Esophagus squamous epithelium (tissue), 5 donors: ENCODE measurements around the gene DIP2A. TPM values are rescaled to one million over a fixed set of nuclear protein-coding genes. Genes with fewer than 3 reads are reported as not detected.
A peak's percentile ranks its signal among the peaks of the same experiment; 100 is the strongest.

Source experiments
- DNase-seq: peaks from one replicate; lab custom pipeline; 2025; lab: John Stamatoyannopoulos, UW
- H3K27ac ChIP-seq, 4 donors: fragments of 200-600 bp; sonication (generic); one replicate each; pipeline ENCODE4 v1.5.1; 2016 to 2019; ENCODE audit warnings: mild to moderate bottlenecking in 1 of 4
- H3K27me3 ChIP-seq, 4 donors: fragments of 200-600 bp; sonication (generic); 1 replicate in 3 of 4; 2 replicates in 1 of 4; pipeline versions ENCODE4 v1.5.1 to v1.6.0; 2017 to 2021; ENCODE audit warnings: antibody characterized with exemption in 1 of 4
- H3K36me3 ChIP-seq, 3 donors: fragments of 200-600 bp; sonication (generic); one replicate each; pipeline ENCODE4 v1.5.1; 2016 to 2019
- H3K4me1 ChIP-seq, 3 donors: fragments of 200-600 bp; sonication (generic); one replicate each; pipeline ENCODE4 v1.5.1; 2017 to 2019
- H3K4me3 ChIP-seq, 4 donors: fragments of 200-600 bp; sonication (generic); 1 replicate in 3 of 4; 2 replicates in 1 of 4; pipeline ENCODE4 v1.5.1; 2016 to 2019; ENCODE audit warnings: mild to moderate bottlenecking in 2 of 4, moderate library complexity in 1 of 4
- H3K9me3 ChIP-seq, 3 donors: fragments of 200-600 bp; sonication (generic); one replicate each; pipeline ENCODE4 v1.5.1; 2016 to 2019
- POLR2A ChIP-seq, 4 donors: fragments of 450-650 bp; IDR thresholded peaks; one replicate each; pipeline ENCODE4 v1.6.1; 2017; ENCODE audit warnings: antibody characterized with exemption in 4 of 4, mild to moderate bottlenecking in 4 of 4, moderate library complexity in 3 of 4
- WGBS, 2 donors: methylation state at CpG; one replicate each; pipeline ENCODE4 v1.1.5; 2018; 5-methylcytosine and 5-hydroxymethylcytosine counted together
- intact Hi-C: fragments of 100-400 bp; cut with DNase I; formaldehyde crosslinking; loops from one replicate; pipeline ENCODE4 v1.15.0; 2022
- total RNA-seq, 4 donors: library from RNA; depleted of rRNA; stranded (reverse); fragments of >200 nt; gene quantifications; one replicate each; pipeline ENCODE4 v1.1.0, GENCODE V29; 2016
- TF ChIP-seq, protein P1 (sequence below), 6 experiments: fragments of 450-650 bp in 4 of 6; fragments of 200-600 bp in 2 of 6; sonication (generic) in 2 of 6; IDR thresholded peaks; one replicate each; pipeline ENCODE4 v1.5.1; 2016 to 2019; ENCODE audit warnings: antibody characterized with exemption in 6 of 6, mild to moderate bottlenecking in 4 of 6, moderate library complexity in 4 of 6
- donor health status: DM: yes; HTN: yes; CAD: no.

Gene DIP2A
- total RNA-seq, 4 donors from 2014 or later = 16.7 to 40.3 (median 33.0) TPM

DNA sequence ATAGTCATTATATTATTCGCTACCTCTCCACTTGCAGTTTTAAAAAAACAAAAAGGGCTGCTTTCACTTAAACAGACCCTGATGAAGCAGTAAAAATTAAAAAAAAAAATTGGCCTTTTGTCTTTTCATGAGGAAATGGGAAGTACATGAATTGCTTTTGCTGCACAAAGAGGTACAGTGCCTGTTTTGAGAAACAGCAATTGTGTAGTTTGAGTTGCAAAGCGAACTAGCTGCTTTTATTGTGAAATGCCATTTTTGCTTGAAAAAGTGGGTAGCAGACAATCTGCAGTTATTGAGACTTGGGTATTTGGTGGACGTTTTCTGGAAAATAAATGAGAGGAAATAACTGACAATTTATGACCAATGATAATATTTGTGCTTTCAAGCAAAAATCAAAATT is 7.0 kb downstream of the DIP2A start:
- Histone ChIP-seq H3K27me3 (no peaks in the 10 kb centered on the region), H3K27ac (no peak overlapping the region), H3K9me3 (no peaks in the 10 kb centered on the region), H3K4me3 (no peak overlapping the region), H3K36me3 (peaks cover 0 to 33% (median 0%) of the 10 kb centered on the region in 3 donors), H3K4me1 (peaks cover 0 to 22% (median 0%) of the 10 kb centered on the region in 3 donors)
- intact Hi-C loops = no loop called here
- TF ChIP-seq POLR2A (IDR thresholded peaks at IDR 0.05) = no peak
- no peak for DNase-seq
- 73 to 76% methylated on average over 3 of the region's 3 CpGs for WGBS, 2 donors

DNA sequence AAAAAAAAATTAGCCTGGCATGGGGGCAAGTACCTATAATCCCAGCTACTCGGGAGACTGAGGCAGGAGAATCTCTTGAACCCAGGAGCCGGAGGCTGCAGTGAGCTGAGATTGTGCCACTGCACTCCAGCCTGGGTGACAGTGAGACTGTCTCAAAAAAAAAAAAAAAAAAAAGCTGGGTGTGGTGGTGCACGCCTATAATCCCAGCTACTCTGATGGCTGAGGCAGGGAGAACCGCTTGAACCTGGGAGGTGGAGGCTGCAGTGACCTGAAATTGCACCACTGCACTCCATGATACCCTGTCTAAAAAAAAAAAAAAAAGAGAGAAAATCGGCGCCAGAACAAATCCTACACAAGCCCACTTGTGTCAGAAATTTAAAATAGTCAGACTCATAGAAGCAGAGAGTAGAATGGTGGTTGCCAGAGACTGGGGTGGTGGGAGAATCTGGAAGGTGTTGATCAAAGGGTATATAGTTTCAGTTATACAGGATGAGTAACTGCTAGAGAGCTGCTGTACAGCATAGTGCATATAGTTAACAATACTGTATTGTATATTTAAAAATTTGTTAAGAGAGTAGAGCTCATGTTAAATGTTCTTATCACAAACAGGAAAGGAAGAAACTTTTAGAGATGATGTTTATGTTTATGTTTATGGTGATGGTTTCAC is 9.6 kb downstream of the DIP2A start:
- Histone ChIP-seq H3K4me1 (peaks cover 0 to 19% (median 0%) of the 10 kb centered on the region in 3 donors), H3K9me3 (no peaks in the 10 kb centered on the region), H3K36me3 (peaks cover 0 to 33% (median 0%) of the 10 kb centered on the region in 3 donors), H3K27ac (no peak overlapping the region), H3K4me3 (no peak overlapping the region), H3K27me3 (no peaks in the 10 kb centered on the region)
- intact Hi-C loops = no loop called here
- TF ChIP-seq POLR2A (IDR thresholded peaks at IDR 0.05) = no peak
- TF ChIP-seq, protein P1, sequence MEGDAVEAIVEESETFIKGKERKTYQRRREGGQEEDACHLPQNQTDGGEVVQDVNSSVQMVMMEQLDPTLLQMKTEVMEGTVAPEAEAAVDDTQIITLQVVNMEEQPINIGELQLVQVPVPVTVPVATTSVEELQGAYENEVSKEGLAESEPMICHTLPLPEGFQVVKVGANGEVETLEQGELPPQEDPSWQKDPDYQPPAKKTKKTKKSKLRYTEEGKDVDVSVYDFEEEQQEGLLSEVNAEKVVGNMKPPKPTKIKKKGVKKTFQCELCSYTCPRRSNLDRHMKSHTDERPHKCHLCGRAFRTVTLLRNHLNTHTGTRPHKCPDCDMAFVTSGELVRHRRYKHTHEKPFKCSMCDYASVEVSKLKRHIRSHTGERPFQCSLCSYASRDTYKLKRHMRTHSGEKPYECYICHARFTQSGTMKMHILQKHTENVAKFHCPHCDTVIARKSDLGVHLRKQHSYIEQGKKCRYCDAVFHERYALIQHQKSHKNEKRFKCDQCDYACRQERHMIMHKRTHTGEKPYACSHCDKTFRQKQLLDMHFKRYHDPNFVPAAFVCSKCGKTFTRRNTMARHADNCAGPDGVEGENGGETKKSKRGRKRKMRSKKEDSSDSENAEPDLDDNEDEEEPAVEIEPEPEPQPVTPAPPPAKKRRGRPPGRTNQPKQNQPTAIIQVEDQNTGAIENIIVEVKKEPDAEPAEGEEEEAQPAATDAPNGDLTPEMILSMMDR (IDR thresholded peaks at IDR 0.05) = no peak
- 68 to 75% methylated on average over 6 of the region's 6 CpGs for WGBS, 2 donors
- no peak for DNase-seq

DNA sequence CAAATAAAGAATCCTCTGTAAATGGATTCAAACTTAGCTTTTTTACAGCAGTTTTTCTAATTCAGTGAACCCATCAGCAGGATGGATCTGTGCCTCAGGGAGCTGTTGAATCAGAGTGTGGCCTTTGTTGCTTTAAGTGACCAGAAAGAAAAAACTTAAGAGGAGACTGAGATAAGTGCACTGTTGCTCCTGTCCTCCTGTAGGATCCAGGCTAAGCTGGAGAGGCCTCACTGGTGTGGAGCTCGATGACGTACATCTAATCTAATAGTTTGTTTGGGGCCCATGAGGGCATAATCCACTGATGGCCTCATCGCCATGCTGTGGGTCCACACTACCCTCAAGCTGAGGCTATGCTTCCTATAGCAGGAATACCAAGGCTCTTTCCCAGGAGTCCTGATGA is 10.6 kb downstream of the DIP2A start:
- Histone ChIP-seq H3K4me1 (peaks cover 0 to 19% (median 0%) of the 10 kb centered on the region in 3 donors), H3K36me3 (peaks cover 0 to 24% (median 0%) of the 10 kb centered on the region in 3 donors), H3K9me3 (no peaks in the 10 kb centered on the region), H3K4me3 (no peak overlapping the region), H3K27ac (no peak overlapping the region), H3K27me3 (no peaks in the 10 kb centered on the region)
- no peak for TF ChIP-seq POLR2A (IDR thresholded peaks at IDR 0.05)
- no peak for DNase-seq
- intact Hi-C loops = no loop called here
- 91 to 96% methylated on average over 3 of the region's 3 CpGs for WGBS, 2 donors

DNA sequence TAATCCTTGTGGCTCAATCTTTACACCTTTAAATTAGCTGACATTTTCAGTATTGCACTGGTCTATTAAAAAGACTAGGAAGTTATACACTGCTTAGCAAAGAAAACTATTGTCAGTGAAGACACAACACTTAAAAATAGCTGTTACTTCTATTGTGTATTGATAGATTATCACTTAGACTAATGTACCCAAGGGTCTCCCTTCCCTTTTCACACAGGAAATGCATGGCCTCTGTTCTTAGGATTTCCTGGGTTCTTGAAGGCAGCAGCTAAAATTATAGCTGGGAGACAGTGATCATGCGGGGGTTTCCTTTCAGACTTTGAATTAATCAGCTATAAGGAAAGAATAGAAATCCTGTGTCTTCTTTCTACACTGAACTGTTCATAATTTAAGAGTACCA is 12.8 kb downstream of the DIP2A start:
- TF ChIP-seq, protein P1 (IDR thresholded peaks at IDR 0.05) = no peak
- TF ChIP-seq POLR2A (IDR thresholded peaks at IDR 0.05) = no peak
- intact Hi-C loops = no loop called here
- H3K27me3 ChIP-seq = no peaks in the 10 kb centered on the region
- peaks cover 0 to 19% (median 0%) of the 10 kb centered on the region in 3 donors for H3K4me1 ChIP-seq
- H3K9me3 ChIP-seq = no peaks in the 10 kb centered on the region
- H3K27ac ChIP-seq = no peak overlapping the region
- WGBS, 2 donors = 85 to 91% methylated on average over 1 of the region's 1 CpG
- no peak for DNase-seq
- peaks cover 0 to 12% (median 0%) of the 10 kb centered on the region in 3 donors for H3K36me3 ChIP-seq
- H3K4me3 ChIP-seq = no peak overlapping the region

DNA sequence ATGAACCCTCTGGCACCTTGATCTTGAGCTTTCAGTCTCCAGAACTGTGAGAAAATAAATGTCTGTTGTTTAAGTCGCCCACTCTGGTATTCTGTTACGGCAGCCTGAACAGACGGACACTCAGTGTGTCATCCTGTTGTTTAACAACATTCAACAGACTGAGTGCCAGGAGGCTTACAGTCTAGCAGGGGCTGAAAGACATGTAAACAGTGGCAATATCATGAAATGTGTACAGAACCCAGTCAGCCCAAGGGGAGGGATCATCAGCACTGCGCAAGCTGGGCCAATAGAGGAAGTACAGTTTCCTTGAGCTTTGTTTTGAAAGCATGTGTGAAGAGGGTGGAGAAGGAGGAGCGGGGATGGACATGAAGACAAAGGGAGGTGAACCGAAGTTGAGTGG is 13.6 kb downstream of the DIP2A start:
- 73 to 83% methylated on average over 4 to 6 of the region's 6 CpGs for WGBS, 2 donors

DNA sequence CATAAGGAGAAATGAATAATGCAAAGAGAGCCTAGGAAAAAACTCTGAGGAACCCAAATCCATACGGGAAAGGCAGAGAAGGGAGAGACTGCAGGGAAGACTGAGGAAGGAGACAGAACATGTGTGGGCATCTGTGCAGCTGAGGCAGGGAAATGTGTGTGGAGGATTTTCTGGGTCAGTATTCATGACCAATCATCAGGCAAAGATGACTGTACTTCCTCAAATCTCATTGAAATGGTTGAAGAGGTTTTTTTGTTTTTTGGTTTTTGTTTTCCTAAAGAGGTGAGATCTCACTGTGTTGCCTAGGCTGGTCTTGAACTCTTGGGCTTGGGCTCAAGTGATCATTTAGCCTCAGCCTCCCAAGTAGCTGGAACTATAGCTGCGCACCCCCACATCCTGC is 15.7 kb downstream of the DIP2A start:
- Histone ChIP-seq H3K4me3 (no peak overlapping the region), H3K27me3 (no peaks in the 10 kb centered on the region), H3K4me1 (peaks cover 0 to 25% (median 0%) of the 10 kb centered on the region in 3 donors), H3K27ac (no peak overlapping the region), H3K36me3 (peaks cover 0 to 10% (median 0%) of the 10 kb centered on the region in 3 donors), H3K9me3 (no peaks in the 10 kb centered on the region)
- WGBS, 2 donors = 85 to 90% methylated on average over 2 of the region's 2 CpGs
- no peak for DNase-seq
- intact Hi-C loops = no loop called here
- TF ChIP-seq POLR2A (IDR thresholded peaks at IDR 0.05) = no peak
- TF ChIP-seq, protein P1 (IDR thresholded peaks at IDR 0.05) = no peak

More for the DNA sequence above, 13.6 kb downstream of the DIP2A start:
- H3K4me1 ChIP-seq = peaks cover 0 to 19% (median 0%) of the 10 kb centered on the region in 3 donors
- no peaks in the 10 kb centered on the region for H3K27me3 ChIP-seq
- no peak for TF ChIP-seq POLR2A (IDR thresholded peaks at IDR 0.05)
- TF ChIP-seq, protein P1 (IDR thresholded peaks at IDR 0.05) = no peak
- no peak for DNase-seq
- no peaks in the 10 kb centered on the region for H3K9me3 ChIP-seq
- intact Hi-C loops = no loop called here
- no peak overlapping the region for H3K4me3 ChIP-seq
- peak overlapping the region in 1 of 4 donors; percentile 19 for H3K27ac ChIP-seq
- peaks cover 0 to 13% (median 0%) of the 10 kb centered on the region in 3 donors for H3K36me3 ChIP-seq
